Mesothelial cell of epicardium (in vitro differentiated cells): ENCODE results near the gene ETAA1. TPM values are rescaled to one million over a fixed set of nuclear protein-coding genes. Genes with fewer than 3 reads are reported as not detected.
A peak's percentile ranks its signal among the peaks of the same experiment; 100 is the strongest.

Experiments used
- DNase-seq, 2 experiments: peaks; one replicate each; pipeline ENCODE4 v3.0.0; 2021; ENCODE audit warnings: low spot score in 2 of 2; ENCODE audit not compliant: unreplicated experiment in 2 of 2
- H3K27ac Mint-ChIP-seq: 2 replicates; pipeline ENCODE4 v1.8.0; 2021; ENCODE audit warnings: mixed read lengths
- H3K27me3 Mint-ChIP-seq: 2 replicates; pipeline ENCODE4 v1.8.0; 2021; ENCODE audit warnings: low read depth, mixed read lengths
- H3K36me3 Mint-ChIP-seq: 2 replicates; pipeline ENCODE4 v1.8.0; 2021; ENCODE audit warnings: mixed read lengths
- H3K4me1 Mint-ChIP-seq: 2 replicates; pipeline ENCODE4 v1.8.0; 2021; ENCODE audit warnings: mixed read lengths
- H3K4me3 Mint-ChIP-seq: 2 replicates; pipeline ENCODE4 v1.8.0; 2021; ENCODE audit warnings: mild to moderate bottlenecking, moderate library complexity, mixed read lengths
- H3K9me3 Mint-ChIP-seq: 2 replicates; pipeline ENCODE4 v1.8.0; 2021; ENCODE audit warnings: mixed read lengths
- CTCF ChIP-seq: fragments of 200-600 bp; sonication (generic); IDR thresholded peaks from one replicate; pipeline ENCODE4 v1.5.0; 2021; ENCODE audit warnings: antibody characterized with exemption; ENCODE audit not compliant: unreplicated experiment
- total RNA-seq: library from RNA; stranded (reverse); gene quantifications from 3 replicates; pipeline ENCODE4 v1.2.1, GENCODE V29; 2021

The ETAA1 gene
- total RNA-seq, 1 donor from 2014 or later = 21.1 TPM

GRCh38 chr2:67438337-67438736 is 41.2 kb downstream of the ETAA1 start:
- Mint-ChIP-seq H3K36me3 (no peaks in the 10 kb centered on the region), H3K9me3 (peaks cover 8% of the 10 kb centered on the region), H3K27ac (no peak overlapping the region), H3K4me1 (peaks cover 25% of the 10 kb centered on the region), H3K27me3 (no peaks in the 10 kb centered on the region), H3K4me3 (no peak overlapping the region)
- no peak for TF ChIP-seq CTCF
- DNase-seq = no peak

DNA sequence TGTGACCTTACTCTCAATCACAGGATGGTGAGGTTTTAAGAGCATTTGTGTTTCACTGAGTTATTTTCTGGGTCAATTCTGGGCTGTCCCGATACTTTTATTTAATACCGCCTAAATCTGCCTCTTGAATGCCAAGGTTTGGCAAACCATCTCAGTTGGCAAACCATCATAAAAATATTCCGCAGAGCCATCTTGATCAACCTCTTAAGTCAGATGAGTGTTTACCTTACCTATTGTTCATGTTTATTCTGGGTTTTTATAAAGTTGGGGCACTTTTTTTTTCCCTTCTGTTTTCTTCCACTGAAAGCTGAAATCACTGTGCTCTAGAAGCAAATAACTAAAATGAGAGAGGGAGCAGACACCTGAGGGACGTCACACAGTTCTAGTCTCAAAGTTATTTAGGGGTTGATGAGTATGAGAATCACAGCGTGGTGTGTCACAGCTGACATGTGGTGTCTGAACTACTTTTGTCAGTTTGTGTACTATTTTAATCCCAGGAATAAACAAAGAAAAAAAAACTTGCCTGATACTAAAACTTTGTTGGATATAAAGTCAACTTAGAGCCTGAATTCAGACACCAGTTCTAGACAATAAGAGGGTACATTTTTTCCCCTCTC is 48.6 kb downstream of the ETAA1 start:
- Mint-ChIP-seq H3K27ac (peak overlapping the region; percentile 6), H3K9me3 (peaks cover 16% of the 10 kb centered on the region), H3K36me3 (peaks cover 5% of the 10 kb centered on the region), H3K27me3 (no peaks in the 10 kb centered on the region), H3K4me3 (no peak overlapping the region), H3K4me1 (peaks cover 24% of the 10 kb centered on the region)
- no peak for TF ChIP-seq CTCF
- no peak for DNase-seq

DNA sequence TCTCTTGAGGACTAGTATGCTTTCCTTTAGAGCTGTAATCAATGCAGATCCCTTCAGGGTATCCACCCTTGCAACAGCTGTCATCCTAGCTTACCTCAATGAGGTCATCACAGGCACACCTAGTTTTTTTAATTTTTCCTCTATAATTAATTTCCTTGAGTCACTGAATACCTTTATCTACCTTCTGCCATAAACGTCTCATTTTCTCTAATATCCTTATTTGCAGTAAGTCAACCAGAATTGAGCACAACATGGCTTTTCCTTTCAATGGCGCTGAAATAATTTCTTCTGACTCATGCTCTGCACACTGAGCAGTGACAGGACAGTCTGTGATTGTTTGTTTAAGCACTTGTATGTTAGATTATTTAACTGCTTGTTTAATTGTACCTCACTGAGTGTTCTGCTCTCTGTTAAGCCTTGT is 49.4 kb downstream of the ETAA1 start:
- Mint-ChIP-seq H3K27ac (no peak overlapping the region), H3K9me3 (peaks cover 13% of the 10 kb centered on the region), H3K4me1 (peaks cover 24% of the 10 kb centered on the region), H3K36me3 (peaks cover 5% of the 10 kb centered on the region), H3K4me3 (no peak overlapping the region), H3K27me3 (no peaks in the 10 kb centered on the region)
- TF ChIP-seq CTCF = no peak
- no peak for DNase-seq

DNA sequence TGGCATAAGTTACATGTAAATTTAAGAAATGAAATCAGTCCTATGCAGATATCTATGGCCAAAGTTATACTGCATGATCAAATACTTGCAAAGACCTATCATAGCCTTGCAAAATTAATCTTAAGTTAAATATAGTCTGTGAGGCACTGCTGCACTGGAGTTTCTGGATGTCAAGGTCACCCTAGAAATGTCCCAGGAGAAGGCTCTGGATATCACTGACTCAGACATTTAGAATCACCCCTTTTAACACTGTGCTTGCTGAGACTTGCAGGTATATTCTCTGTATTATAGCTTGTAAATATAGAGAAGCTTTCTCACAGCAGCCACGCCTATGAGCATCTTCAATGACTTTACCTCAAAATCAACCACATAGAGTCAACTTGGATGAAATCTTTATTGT is 51.5 kb downstream of the ETAA1 start:
- Mint-ChIP-seq H3K27ac (no peak overlapping the region), H3K4me3 (no peak overlapping the region), H3K4me1 (peaks cover 24% of the 10 kb centered on the region), H3K36me3 (peaks cover 2% of the 10 kb centered on the region), H3K9me3 (peaks cover 8% of the 10 kb centered on the region), H3K27me3 (no peaks in the 10 kb centered on the region)
- no peak for DNase-seq
- TF ChIP-seq CTCF = no peak

DNA sequence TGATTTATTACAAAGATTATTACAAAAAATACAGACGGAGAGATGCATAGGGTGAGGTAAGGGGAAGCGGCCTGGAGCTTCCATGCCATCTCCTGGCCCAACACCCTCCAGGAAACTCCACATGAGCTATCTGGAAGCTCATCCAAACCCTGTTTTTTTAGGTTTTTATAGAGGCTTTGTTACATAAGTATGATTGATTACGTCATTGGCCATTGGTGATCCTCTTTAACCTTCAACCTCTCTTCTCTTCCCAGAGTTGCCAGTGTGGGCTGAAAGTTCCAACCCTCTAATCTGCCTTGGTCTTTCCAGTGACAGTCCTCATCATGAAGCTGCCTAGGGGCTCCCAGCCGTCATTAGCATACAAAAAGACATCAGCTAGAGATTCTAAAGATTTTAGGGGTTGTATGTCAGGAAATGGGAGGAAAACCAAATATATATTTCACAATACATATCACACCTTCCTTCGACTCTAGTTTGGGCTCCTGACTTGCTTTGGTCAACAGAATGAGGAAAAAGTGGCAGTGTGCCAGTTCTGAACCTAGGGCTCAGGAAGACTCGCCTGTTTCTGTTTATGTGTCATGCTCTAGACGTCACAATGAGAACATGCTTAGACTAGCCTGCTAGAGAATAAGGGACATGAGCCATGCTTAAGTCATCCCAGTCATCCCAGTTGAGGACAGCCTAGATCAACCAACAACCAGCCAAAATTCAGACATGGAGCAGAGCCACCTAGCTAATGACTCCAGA is 54.1 kb downstream of the ETAA1 start:
- TF ChIP-seq CTCF = no peak
- Mint-ChIP-seq H3K4me3 (no peak overlapping the region), H3K4me1 (peaks cover 20% of the 10 kb centered on the region), H3K27ac (no peak overlapping the region), H3K9me3 (no peaks in the 10 kb centered on the region), H3K36me3 (no peaks in the 10 kb centered on the region), H3K27me3 (no peaks in the 10 kb centered on the region)
- DNase-seq = no peak
